Measurements from ENCODE around the gene MYO15A. TPM values are rescaled to one million over a fixed set of nuclear protein-coding genes. Genes with fewer than 3 reads are reported as not detected.

Gene MYO15A
- total and polyA plus RNA-seq, 2 of the 4 experiments (the other 2 are of a cell fraction), result 0.18 to 1.1 TPM

GRCh38 chr17:18161207-18162145 lies 52.9 kb downstream of the MYO15A start (continued):
- TF ChIP-seq RCOR1 (IDR thresholded peaks at IDR 0.05; ENCODE audit: insufficient replicate concordance, low read length) (no peak), RFX5 (IDR thresholded peaks at IDR 0.05; ENCODE audit: low read depth, low read length) (no peak), ELK1 (IDR thresholded peaks at IDR 0.05; ENCODE audit: borderline replicate concordance, low read depth, low read length) (no peak)

GRCh38 chr17:18163547-18163946 lies 55.0 kb downstream of the MYO15A start:
- 83% methylated on average over 4 of the region's 7 CpGs; no CpG with 5 or more reads in 1 of the 2 experiments for WGBS, 2 experiments (ENCODE audit: extremely low coverage in 2 of 2, insufficient read length in 1 of 2)
- Histone ChIP-seq H3K27ac (ENCODE audit: insufficient read depth, low read length) (no peak overlapping the region), H4K8ac (ENCODE audit: low read depth in 2 of 2, low read length in 2 of 2) (no peak overlapping the region), H3K9me1 (ENCODE audit: insufficient read depth, low read length) (peaks cover 12% of the 10 kb centered on the region), H2AK5ac (ENCODE audit: low read depth, low read length) (no peak overlapping the region), H3K18ac (ENCODE audit: low read depth, low read length) (no peak overlapping the region), H3K4ac (ENCODE audit: low read depth, low read length) (no peak overlapping the region), H4K5ac (ENCODE audit: low read depth, low read length) (no peak overlapping the region), H3K36me3 (ENCODE audit: control insufficient read depth, insufficient read depth, low read length) (no peaks in the 10 kb centered on the region), H3K4me3 (ENCODE audit: insufficient read depth, low read depth, low read length) (no peak overlapping the region), H3K9me3 (ENCODE audit: control insufficient read depth, insufficient read depth, low read length) (peaks cover 9% of the 10 kb centered on the region), H2BK15ac (ENCODE audit: low read depth, low read length) (no peak overlapping the region), H3K23ac (ENCODE audit: low read depth, low read length) (no peak overlapping the region), H2AK9ac (replicated peaks; ENCODE audit: low read depth, low read length, poor library complexity) (no peak overlapping the region), H2AFZ (replicated peaks; ENCODE audit: low read length, poor library complexity) (no peak overlapping the region), H2BK120ac (ENCODE audit: low read depth, low read length) (no peak overlapping the region), H3K4me1 (ENCODE audit: control insufficient read depth, insufficient read depth, low read length) (no peaks in the 10 kb centered on the region), H3K9ac (ENCODE audit: low read depth, low read length) (no peak overlapping the region), H2BK20ac (ENCODE audit: low read depth, low read length) (no peak overlapping the region), H4K91ac (ENCODE audit: insufficient read depth, low read depth, low read length) (no peak overlapping the region), H2BK5ac (ENCODE audit: low read depth, low read length, poor library complexity, severe bottlenecking) (no peak overlapping the region), H3K27me3 (ENCODE audit: control insufficient read depth, insufficient read depth, low read length) (no peaks in the 10 kb centered on the region; the same call in 1 of the 2 replicates), H4K20me1 (ENCODE audit: insufficient read depth, low read length) (no peaks in the 10 kb centered on the region), H3K56ac (ENCODE audit: extremely low read depth, insufficient read depth, low read length) (no peak overlapping the region), H3K4me2 (ENCODE audit: low read depth, low read length) (no peak overlapping the region), H3K79me1 (ENCODE audit: low read depth in 1 of 2, low read length in 2 of 2) (no peaks in the 10 kb centered on the region), H3K14ac (replicated peaks; ENCODE audit: low read depth, low read length) (no peak overlapping the region)
- dilution Hi-C loops (cut with HindIII; ENCODE audit: low sequenced_read_pairs, unreplicated experiment), result no loop called here
- in situ Hi-C loops (cut with MboI; ENCODE audit: low sequenced_read_pairs), result no loop called here
- BruUV-seq (replicated peaks), result no TSS peak
- DNase-seq, result no peak
- ChIA-PET CTCF (no interaction called here), POLR2A (ENCODE audit: unreplicated experiment) (no interaction called here)
- intact Hi-C loops (cut with micrococcal nuclease), result no loop called here
- ATAC-seq (ENCODE audit: low read depth), result no peak
- TF ChIP-seq MAFK (IDR thresholded peaks at IDR 0.05; ENCODE audit: low read depth, low read length) (no peak), ELK1 (IDR thresholded peaks at IDR 0.05; ENCODE audit: borderline replicate concordance, low read depth, low read length) (no peak), SMC3 (IDR thresholded peaks at IDR 0.05; ENCODE audit: low read depth, low read length) (no peak), BHLHE40 (IDR thresholded peaks at IDR 0.05; ENCODE audit: low read depth, low read length) (no peak), RCOR1 (IDR thresholded peaks at IDR 0.05; ENCODE audit: insufficient replicate concordance, low read length) (no peak), MXI1 (IDR thresholded peaks at IDR 0.05; ENCODE audit: borderline replicate concordance, low read depth, low read length) (no peak), NFE2L2 (IDR thresholded peaks at IDR 0.05; ENCODE audit: low read depth, low read length) (no peak), FOS (IDR thresholded peaks at IDR 0.05; ENCODE audit: low read depth, low read length) (no peak), CHD1 (IDR thresholded peaks at IDR 0.05; ENCODE audit: low read depth, low read length) (no peak), RAD21 (IDR thresholded peaks at IDR 0.05; ENCODE audit: low read length) (no peak), CEBPB (IDR thresholded peaks at IDR 0.05; ENCODE audit: low read depth, low read length) (no peak)
- TF ChIP-seq, protein P1, sequence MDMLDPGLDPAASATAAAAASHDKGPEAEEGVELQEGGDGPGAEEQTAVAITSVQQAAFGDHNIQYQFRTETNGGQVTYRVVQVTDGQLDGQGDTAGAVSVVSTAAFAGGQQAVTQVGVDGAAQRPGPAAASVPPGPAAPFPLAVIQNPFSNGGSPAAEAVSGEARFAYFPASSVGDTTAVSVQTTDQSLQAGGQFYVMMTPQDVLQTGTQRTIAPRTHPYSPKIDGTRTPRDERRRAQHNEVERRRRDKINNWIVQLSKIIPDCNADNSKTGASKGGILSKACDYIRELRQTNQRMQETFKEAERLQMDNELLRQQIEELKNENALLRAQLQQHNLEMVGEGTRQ (IDR thresholded peaks at IDR 0.05; ENCODE audit: low read depth, low read length), result no peak
